ENCODE measurements around the gene SCART1.

DNA sequence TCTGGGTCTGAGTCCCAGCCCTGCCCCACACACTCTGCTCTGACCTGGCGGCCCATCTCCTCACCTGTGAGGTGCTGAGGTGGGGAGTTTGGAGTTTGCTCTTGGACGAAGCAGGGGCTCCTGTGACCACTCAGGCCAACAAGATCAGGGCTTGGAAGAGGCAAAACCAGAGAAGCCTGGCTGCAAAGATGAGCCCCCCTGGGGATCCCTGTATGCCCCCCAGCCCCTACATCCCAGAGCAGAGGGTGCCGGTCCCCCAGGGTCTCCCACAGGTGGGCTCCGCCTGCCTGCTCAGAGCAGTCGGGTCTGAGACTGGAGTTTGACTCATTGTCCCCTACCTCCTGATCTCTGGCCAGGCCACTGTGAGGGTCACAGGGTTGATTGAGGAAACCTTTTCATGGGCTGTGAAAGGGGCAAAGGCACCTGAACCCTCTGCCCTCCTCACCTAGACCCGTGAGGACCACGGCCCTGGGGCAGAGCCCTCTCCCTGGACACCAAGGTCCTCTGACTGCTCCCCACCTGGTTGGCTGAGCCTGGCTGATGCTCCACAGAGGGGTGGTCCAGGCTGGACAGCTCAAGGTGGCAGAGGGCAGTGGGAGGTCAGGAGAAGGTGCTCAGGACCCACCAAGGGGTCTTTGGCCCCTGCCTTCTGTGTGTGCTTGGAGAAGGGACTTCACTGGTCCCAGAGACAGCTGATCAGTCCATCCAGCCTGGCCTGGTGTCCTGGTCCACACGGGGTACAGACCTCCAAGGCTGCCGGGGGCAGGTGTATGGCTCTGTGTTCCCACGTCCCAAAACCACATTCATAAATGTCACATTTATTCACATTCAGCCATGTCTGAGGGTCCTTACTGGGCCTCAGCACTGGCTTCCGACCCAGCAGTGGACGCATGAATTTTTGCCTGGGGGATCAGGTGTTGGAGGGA lies 9.1 kb upstream of the SCART1 start:
- TF ChIP-seq POLR2A (IDR thresholded peaks at IDR 0.05) = no peak
- TF ChIP-seq, protein P1, sequence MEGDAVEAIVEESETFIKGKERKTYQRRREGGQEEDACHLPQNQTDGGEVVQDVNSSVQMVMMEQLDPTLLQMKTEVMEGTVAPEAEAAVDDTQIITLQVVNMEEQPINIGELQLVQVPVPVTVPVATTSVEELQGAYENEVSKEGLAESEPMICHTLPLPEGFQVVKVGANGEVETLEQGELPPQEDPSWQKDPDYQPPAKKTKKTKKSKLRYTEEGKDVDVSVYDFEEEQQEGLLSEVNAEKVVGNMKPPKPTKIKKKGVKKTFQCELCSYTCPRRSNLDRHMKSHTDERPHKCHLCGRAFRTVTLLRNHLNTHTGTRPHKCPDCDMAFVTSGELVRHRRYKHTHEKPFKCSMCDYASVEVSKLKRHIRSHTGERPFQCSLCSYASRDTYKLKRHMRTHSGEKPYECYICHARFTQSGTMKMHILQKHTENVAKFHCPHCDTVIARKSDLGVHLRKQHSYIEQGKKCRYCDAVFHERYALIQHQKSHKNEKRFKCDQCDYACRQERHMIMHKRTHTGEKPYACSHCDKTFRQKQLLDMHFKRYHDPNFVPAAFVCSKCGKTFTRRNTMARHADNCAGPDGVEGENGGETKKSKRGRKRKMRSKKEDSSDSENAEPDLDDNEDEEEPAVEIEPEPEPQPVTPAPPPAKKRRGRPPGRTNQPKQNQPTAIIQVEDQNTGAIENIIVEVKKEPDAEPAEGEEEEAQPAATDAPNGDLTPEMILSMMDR (IDR thresholded peaks at IDR 0.05) = no peak

Measured in uterus (tissue), 2 donors.